ENCODE data around the gene CFHR2.

The CFHR2 gene

GRCh38 chr1:196997423-196997822 lies 53.9 kb downstream of the CFHR2 start:
- no peak for DNase-seq (ENCODE audit: extremely low read depth in 1 of 2, low read depth in 1 of 2)

- no peak for DNase-seq (ENCODE audit: extremely low read depth in 1 of 2, low read depth in 1 of 2)
Observed at GRCh38 chr1:197001828-197002227, 58.3 kb downstream of the CFHR2 start.

GRCh38 chr1:197003132-197003531 lies 59.6 kb downstream of the CFHR2 start:
- DNase-seq (ENCODE audit: extremely low read depth in 1 of 2, low read depth in 1 of 2), result no peak

- DNase-seq (ENCODE audit: extremely low read depth in 1 of 2, low read depth in 1 of 2), result no peak
Observed at GRCh38 chr1:197008861-197009260, 65.3 kb downstream of the CFHR2 start.
